Measurements from ENCODE around the gene CEP131. TPM values are rescaled to one million over a fixed set of nuclear protein-coding genes. Genes with fewer than 3 reads are reported as not detected.

CEP131 gene
- total RNA-seq, 4 donors from 2014 or later: 9.2 to 35.0 (median 20.9) TPM

GRCh38 chr17:81242421-81243332, 19.9 kb upstream of the CEP131 start:
- no peaks in the 10 kb centered on the region for H3K9me3 ChIP-seq
- TF ChIP-seq POLR2A (IDR thresholded peaks at IDR 0.05) (no peak), EP300 (IDR thresholded peaks at IDR 0.05) (no peak), CTCF (IDR thresholded peaks at IDR 0.05) (no peak)
- no peaks in the 10 kb centered on the region for H3K27me3 ChIP-seq
- H3K4me3 ChIP-seq: no peak overlapping the region
- peaks cover under 1 to 36% (median 18%) of the 10 kb centered on the region in 4 donors for H3K4me1 ChIP-seq
- no peak for DNase-seq (ENCODE audit: low spot score in 2 of 2)
- H3K27ac ChIP-seq: no peak overlapping the region
- 82% methylated on average over 25 to 27 of the region's 33 CpGs for WGBS, 2 donors
- peaks cover 0 to 47% (median 0%) of the 10 kb centered on the region in 3 donors for H3K36me3 ChIP-seq

GRCh38 chr17:81241648-81242420, 19.1 kb upstream of the CEP131 start:
- peak in 1 of 2 donors; percentile 49 for DNase-seq (ENCODE audit: low spot score in 2 of 2)
- Histone ChIP-seq H3K27ac (no peak overlapping the region), H3K4me1 (peaks cover 4 to 45% (median 23%) of the 10 kb centered on the region in 4 donors), H3K27me3 (no peaks in the 10 kb centered on the region), H3K9me3 (no peaks in the 10 kb centered on the region), H3K4me3 (no peak overlapping the region), H3K36me3 (peaks cover 0 to 45% (median 0%) of the 10 kb centered on the region in 3 donors)
- WGBS, 2 donors: 32 to 39% methylated on average over 21 to 22 of the region's 26 CpGs
- TF ChIP-seq EP300 (IDR thresholded peaks at IDR 0.05): no peak
- peak; percentile 73 to 86 (median 82) for TF ChIP-seq CTCF (IDR thresholded peaks at IDR 0.05)

GRCh38 chr17:81241203-81241602, 18.4 kb upstream of the CEP131 start:
- Histone ChIP-seq H3K4me3 (no peak overlapping the region), H3K36me3 (peaks cover 0 to 45% (median 0%) of the 10 kb centered on the region in 3 donors), H3K4me1 (peaks cover 4 to 51% (median 25%) of the 10 kb centered on the region in 4 donors), H3K27ac (no peak overlapping the region), H3K9me3 (no peaks in the 10 kb centered on the region), H3K27me3 (no peaks in the 10 kb centered on the region)
- TF ChIP-seq POLR2A (IDR thresholded peaks at IDR 0.05): no peak
- TF ChIP-seq EP300 (IDR thresholded peaks at IDR 0.05): no peak
- 86 to 88% methylated on average over 7 to 8 of the region's 10 CpGs for WGBS, 2 donors
- no peak for DNase-seq (ENCODE audit: low spot score in 2 of 2)

- 73 to 74% methylated on average over 8 of the region's 8 CpGs for WGBS, 2 donors
- H3K4me1 ChIP-seq: peaks cover 4 to 55% (median 25%) of the 10 kb centered on the region in 4 donors
Measured at GRCh38 chr17:81240761-81241160, 18.0 kb upstream of the CEP131 start.

More at GRCh38 chr17:81240761-81241160, 18.0 kb upstream of the CEP131 start:
- no peak for DNase-seq (ENCODE audit: low spot score in 2 of 2)
- Histone ChIP-seq H3K4me3 (no peak overlapping the region), H3K36me3 (peaks cover 0 to 45% (median 0%) of the 10 kb centered on the region in 3 donors), H3K27ac (no peak overlapping the region), H3K27me3 (no peaks in the 10 kb centered on the region), H3K9me3 (no peaks in the 10 kb centered on the region)
- TF ChIP-seq CTCF (IDR thresholded peaks at IDR 0.05) (no peak), POLR2A (IDR thresholded peaks at IDR 0.05) (no peak), EP300 (IDR thresholded peaks at IDR 0.05) (no peak)

Data from tibial nerve (tissue), 4 donors.